Measurements from ENCODE around the gene ACP7. TPM values are rescaled to one million over a fixed set of nuclear protein-coding genes. Genes with fewer than 3 reads are reported as not detected.
"Not testable (repeated sequence)": the region's sequence is repeated elsewhere in the genome, so short reads cannot be mapped to it uniquely, and the experiment has no call there.

ACP7 gene
- total RNA-seq, 1 donor from 2014 or later, result 7.3 TPM

DNA sequence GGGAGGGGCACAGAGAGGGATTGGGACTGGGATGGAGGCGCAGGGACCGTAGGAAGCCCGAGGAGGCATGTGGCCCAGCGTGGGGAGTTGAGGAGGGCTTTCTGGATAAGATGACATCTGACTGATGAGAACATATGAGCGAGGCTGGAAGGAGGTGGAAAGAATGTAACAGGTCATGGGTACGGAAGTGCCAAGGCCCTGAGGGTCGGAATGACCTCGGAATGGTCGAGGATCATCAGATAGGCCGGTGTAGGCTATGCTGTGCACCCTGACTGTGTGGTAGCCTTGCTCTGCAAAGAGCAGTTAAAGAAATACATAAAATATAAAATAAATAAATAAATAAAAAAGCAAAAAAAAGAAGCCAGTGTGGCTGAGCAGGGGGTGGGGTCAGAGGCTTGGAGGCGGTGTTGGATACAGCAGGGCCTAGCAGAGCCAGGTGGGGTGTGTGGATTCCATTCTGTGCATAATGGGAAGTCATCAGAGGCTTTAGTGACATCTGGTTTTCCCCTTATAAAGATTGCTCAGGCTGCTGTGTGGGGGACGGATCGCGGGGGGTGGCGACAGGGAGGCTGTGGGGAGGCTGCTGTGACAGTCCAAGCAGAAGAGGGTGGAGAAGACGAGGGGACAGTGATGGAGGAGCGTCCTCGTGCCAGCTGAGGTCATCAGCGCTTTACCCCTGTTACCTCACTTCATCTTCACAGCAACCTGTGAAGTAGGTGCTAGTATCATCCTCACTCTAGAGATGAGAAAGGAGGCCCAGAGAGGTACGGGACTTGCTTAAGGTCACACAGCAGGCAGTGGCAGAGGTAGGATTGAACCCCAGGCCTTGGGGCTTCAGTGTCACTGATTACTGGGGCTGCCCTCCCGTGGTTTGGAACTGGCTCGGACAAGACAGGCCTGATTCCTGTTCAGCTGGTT is 46.4 kb downstream of the ACP7 start:
- no peak for DNase-seq (ENCODE audit: low spot score)

GRCh38 chr19:39131255-39131755 is 47.1 kb downstream of the ACP7 start:
- DNase-seq (ENCODE audit: low spot score), result no peak

DNA sequence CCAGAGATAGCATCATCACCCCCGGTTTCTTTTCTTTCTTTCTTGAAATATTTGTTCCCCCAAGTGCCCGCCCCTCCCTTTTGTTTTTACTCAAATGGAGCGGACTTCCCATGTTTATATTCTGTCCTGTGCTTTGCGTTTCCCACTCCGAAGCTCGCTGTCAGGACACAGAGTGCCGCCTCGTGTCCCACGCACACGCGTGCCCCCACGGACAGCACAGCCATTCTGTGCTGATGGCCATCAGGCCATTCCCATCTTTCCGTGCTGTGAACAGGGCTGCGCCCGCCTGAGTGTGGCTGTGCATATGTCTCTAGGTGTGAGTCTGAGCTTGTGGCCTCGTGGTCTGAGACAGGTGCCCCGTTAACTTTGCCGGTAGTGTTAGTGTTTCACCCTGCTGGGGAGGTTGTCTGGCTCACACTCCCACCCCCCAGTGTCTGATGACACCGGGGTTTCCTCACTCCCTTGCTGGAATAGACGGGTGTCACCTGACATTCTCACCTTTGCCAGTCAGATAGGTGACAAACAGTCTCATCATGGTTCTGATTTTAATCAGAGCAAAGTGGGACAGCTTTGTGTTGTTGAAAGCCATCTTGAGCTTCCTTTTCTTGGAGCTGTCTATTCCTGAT is 48.3 kb downstream of the ACP7 start:
- DNase-seq (ENCODE audit: low spot score), result no peak

GRCh38 chr19:39133431-39134270 is 49.5 kb downstream of the ACP7 start:
- DNase-seq (ENCODE audit: low spot score), result no peak

- no peak for DNase-seq (ENCODE audit: low spot score)
Measured at GRCh38 chr19:39135701-39136100, 51.5 kb downstream of the ACP7 start.

- DNase-seq (ENCODE audit: low spot score), result no peak
Measured at GRCh38 chr19:39136225-39136940, 52.2 kb downstream of the ACP7 start.

DNA sequence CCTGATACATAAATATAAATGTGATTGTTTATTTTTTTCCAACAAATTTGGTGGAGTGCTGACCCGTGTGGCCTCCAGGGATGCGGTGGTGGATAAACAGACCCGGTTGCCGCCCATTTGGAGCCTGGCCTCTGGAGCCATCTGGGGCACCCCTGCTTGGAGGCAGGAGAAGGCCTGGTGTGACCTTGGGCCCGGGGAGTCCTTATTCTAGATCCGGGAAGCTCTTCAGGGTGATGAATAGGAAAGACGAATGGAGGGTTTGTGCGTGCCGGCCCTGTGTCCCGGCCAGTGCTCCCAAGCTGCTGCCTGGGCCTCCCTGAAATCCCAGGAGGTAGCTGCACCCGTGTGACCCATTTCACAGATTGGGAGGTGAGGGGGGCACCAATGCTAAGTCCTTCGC is 53.0 kb downstream of the ACP7 start:
- no peak for DNase-seq (ENCODE audit: low spot score)

DNA sequence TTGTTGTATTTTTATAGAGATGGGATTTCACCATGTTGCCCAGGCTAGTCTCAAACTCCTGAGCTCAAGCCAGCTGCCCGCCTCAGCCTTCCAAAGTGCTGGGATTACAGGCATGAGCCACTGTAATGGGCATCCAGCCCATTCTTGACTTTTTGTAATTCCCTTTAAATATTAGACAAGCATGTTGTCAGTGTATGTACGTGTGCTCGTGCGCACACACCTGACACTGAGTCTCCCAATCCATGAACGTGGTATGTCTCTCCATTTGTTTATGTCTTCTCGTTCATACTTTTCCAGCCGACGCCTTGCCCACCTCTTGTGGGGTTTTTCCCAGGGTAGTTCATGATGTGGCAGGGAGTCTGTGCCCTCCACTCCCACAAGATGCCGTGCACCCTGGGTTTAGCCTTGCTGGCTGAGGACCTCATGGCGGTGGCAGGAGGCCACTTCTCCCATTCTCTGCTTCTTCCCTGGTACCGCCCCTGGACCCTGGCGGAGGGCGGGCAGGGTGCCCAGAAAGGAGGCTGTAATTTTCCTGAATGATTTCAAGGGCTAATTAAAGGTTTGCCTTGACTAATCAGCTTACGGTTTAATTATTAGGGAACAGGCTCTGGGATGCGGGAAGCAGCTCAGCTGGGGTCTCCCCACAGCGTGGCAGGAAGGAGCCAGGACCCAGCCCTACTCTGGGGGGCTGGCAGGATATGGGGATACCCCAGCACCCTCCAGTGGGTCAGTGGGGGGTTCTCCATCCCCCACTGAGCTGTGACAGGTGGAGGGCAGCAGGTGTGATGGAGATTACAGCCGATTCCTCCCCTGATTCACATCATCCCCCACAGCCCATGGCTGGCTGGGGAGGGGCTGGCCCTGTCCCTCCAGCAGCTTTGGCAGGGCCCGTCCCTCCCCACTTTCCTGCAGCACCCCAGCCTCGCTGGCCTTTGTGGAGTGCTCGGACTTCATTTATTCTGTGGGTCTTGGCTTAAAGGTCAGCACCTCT is 54.3 kb downstream of the ACP7 start:
- no peak for DNase-seq (ENCODE audit: low spot score)

DNA sequence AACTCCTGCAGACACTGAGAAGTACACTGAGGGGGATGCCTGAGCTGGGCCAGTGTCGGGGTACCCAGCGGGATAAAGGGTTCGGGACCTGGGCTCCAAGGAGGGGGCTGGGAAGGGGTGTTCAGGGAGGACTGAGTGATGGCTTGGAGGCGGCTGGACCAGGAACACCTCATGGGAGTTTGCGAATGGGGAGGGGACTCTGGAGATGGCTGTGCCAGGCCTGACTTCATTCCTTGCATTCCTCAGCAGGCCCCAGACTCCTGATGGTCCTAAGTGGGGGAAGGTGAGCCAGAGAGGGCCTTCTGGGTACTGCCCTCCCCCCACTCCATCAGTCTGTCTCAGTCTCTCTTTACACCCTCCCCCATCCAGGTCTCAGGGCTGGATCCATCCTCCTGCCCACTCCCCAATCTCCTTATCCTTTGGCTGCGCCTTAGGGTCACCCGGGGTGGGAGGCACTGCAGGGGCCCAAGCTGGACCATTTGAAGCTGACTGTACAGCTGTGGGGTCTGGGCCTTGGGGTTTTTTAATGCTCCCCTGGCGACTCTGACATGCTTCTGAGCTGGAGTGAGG is 55.2 kb downstream of the ACP7 start:
- DNase-seq (ENCODE audit: low spot score), result no peak

DNA sequence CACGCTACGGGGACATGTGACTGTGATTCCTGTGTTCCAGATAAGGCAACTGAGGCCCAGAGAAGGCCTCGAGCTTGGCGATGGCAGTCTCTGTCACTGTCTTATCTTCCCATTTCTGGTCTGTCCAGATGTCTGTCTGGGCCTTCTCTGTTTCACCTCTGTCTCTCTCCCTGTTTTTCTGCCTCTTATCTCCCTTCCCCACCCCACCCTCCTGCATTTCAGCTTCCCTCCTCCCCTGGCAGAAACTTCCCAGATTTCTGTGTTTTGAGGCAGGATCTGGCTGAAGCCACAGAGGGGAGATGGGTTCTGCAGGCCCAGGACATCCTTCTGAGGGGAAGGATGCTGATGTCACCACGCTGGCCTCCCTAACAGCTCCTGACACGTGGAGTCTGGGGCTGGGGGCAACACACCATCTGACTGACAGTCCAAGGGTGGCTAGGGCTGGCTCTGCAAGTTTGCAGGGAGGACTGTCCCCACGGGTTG is 55.8 kb downstream of the ACP7 start:
- DNase-seq (ENCODE audit: low spot score), result no peak

DNA sequence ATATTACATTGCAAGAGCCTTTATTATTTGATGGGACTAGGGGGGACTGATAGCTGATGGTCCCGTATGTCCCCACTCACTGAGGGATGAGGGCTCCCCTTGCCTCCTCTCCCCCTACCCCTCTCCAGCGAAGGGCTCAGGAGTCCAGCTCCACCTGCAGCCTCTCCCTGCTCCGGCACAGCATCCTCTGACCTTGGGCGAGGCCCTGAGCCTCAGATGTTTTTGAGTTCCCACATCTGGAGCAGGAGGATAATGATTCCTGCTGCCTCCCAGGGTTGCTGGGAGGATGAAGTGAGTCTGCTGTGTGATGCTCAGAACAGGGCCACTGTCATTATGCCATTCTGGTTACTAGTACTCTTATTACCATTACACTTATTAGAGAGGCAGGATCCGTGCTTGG is 56.4 kb downstream of the ACP7 start:
- DNase-seq (ENCODE audit: low spot score), result no peak

DNA sequence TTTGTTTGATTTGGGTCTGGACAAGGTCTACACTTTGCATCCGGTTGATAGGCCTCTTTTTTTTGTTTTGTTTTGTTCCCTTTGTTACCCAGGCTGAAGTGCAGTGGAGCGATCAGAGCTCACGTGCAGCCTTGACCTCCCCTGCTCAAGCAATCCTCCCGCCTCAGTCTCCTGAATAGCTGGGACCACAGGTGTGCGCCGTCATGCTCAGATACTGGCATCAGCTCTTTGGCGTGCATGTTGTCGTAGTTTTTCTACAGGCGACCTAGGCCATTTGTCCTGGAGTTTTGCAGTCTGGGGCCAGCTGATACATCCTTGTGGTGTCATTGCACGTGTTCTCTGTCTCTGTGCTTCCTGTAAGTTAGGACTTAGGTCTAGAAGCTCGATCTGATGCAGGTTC is 57.8 kb downstream of the ACP7 start:
- DNase-seq (ENCODE audit: low spot score), result no peak

DNA sequence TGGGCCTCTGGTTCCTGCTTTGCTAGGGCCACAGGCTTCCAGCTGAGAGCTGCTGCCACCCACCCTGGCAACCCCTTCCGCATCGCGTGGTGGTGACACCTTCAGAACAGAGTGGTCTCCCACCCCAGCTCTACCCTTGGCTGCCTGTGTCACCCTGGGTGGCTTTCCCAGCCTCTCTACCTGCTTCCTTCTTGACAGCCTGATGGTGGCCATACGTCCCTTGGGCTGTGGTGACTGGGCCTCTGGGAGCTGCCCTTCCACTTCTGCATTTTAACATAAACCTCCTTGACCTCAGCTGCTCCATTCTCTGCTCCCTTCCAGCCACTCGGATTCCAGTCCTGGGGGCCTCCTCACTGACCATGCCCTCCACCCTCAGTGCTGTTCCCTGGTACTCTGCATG is 58.5 kb downstream of the ACP7 start:
- DNase-seq (ENCODE audit: low spot score), result no peak

GRCh38 chr19:39143757-39144289 is 59.7 kb downstream of the ACP7 start:
- not testable (repeated sequence) for DNase-seq (ENCODE audit: low spot score)

DNA sequence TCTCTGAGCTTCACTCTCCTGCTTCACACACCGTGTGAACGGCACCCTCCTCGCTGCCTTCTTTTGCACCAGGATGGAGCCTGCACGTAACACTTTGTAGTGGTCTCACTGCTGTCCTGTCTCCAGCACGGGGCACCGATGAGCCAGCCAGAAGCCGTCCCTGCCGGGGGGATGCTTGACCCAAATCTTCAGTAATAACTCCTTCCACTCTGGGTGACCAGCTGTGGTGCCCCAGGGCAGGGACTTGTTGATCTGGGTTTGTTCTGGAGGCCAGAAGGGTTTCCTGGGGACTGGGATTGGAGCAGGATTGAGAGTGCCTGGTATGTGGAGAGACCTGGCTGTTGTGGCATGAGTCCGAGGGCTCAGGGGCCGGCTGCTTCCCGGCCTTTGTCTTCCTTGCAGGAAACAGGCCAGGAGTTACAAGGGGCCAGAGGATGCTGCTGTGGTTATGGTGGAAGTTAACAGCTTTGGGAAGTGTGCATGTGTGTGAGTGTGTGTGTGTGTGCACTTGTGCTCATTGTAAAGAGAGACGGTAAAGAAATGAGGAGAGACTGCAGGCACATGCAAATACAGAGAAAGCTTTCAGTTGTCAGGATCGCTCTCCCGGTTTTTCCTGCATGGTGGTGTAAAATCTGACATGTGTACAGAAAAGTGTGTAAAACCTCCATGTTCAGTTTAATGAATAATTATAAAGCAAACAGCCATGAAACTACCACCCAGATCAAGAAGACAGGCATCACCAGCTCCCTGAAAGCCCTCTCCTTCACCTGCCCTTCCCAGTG is 60.3 kb downstream of the ACP7 start:
- no peak for DNase-seq (ENCODE audit: low spot score)

- no peak for DNase-seq (ENCODE audit: low spot score)
Measured at GRCh38 chr19:39145180-39145953, 61.2 kb downstream of the ACP7 start.

- no peak for DNase-seq (ENCODE audit: low spot score)
Measured at GRCh38 chr19:39146091-39146490, 61.9 kb downstream of the ACP7 start.
